ENCODE measurements around the gene HNF1B. TPM values are rescaled to one million over a fixed set of nuclear protein-coding genes. Genes with fewer than 3 reads are reported as not detected.

HNF1B gene
- total RNA-seq, 2 donors from 2014 or later: 40.6 to 42.8 TPM

- ATAC-seq (no peak), DNase-seq (no peak)
- intact Hi-C loops (cut with DNase I, micrococcal nuclease): no loop called here
Observed at GRCh38 chr17:37657202-37657601, 87.7 kb downstream of the HNF1B start.

DNA sequence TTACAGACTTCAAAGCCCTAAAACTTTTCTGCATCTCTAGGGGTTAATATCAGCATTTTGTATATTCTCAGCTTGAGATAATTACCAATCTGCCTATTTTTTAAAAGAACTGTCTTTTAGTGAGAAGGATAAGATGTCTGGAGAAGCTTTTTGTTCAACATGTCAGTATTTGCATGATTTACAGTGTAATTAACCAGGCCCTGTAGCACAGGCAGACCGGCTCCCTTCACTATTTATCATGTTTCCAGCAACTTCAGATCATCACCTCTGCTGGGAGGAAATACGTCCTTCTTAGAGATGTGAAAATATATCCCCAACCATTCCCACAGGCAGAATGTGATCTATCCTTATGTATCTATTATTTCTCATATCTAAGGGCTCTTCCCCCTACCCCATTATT lies 93.0 kb downstream of the HNF1B start:
- DNase-seq: no peak
- ATAC-seq: no peak
- intact Hi-C loops (cut with DNase I, micrococcal nuclease): loop anchor here in 1 of 2 donors (5.0 kb wide), 1 partner anchor 50 kb away; no protein-coding TSS in a partner anchor

GRCh38 chr17:37650419-37651003 lies 94.3 kb downstream of the HNF1B start:
- DNase-seq: peak in 1 of 2 donors; percentile 41
- intact Hi-C loops (cut with DNase I, micrococcal nuclease): loop anchor here in 1 of 2 donors (5.0 kb wide), 1 partner anchor 52 kb away; no protein-coding TSS in a partner anchor
- ATAC-seq: peak; percentile 85

GRCh38 chr17:37648555-37648954 lies 96.3 kb downstream of the HNF1B start:
- no peak for ATAC-seq

DNA sequence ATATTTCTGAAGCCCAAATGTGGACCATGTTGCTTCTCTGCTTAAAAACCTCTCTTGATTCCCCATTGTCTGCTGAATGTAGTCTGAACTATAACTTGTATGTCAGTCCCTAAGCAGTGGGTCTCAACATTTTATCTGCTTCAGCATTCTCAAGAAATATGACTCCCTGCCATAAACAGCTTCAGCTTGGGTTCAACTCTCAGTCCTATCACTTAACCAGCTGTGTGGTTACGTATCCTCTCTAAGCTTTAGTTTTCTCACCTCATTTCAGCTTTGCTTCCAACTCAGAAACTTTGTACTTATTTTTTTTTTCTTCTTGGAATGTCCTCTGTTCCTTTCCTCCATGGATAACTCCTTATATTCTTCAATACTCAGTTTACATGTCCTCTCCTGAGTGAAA lies 97.0 kb downstream of the HNF1B start:
- intact Hi-C loops (cut with DNase I, micrococcal nuclease): no loop called here
- DNase-seq: no peak
- no peak for ATAC-seq

More at GRCh38 chr17:37648555-37648954, 96.3 kb downstream of the HNF1B start:
- DNase-seq: no peak
- intact Hi-C loops (cut with DNase I, micrococcal nuclease): no loop called here

DNA sequence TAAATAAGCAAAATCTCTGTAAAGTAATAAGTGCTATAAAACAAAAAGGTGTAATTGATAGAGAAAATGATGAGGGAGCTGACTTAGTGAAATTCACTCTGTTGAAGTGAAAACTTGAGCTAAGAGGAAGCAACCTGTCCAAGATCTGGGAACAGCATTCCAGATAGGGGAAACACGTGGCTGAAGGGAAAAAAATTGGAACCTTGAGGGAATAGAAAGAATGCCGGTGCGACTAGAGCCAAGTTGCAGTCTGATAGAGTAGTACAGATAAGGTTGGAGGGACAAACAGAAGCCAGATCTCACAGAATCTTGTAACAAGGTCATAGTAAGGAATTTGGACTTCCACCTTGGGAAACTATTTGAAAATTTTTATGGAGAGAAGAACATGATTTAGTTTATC lies 101.0 kb downstream of the HNF1B start:
- ATAC-seq (peak; percentile 25), DNase-seq (no peak)
- intact Hi-C loops (cut with DNase I, micrococcal nuclease): no loop called here

- ATAC-seq: peak; percentile 98
- intact Hi-C loops (cut with DNase I, micrococcal nuclease): no loop called here
- DNase-seq: peak; percentile 94 to 97
Observed at GRCh38 chr17:37643118-37643766, 101.6 kb downstream of the HNF1B start, which contains the start of gene DDX52. Gene DDX52 (minus strand): TSS chr17:37643446. CDS start chr17:37643420, 26 bp downstream.

GRCh38 chr17:37642681-37643080 lies 102.2 kb downstream of the HNF1B start:
- no peak for DNase-seq
- intact Hi-C loops (cut with DNase I, micrococcal nuclease): no loop called here
- ATAC-seq: peak; percentile 33

DNA sequence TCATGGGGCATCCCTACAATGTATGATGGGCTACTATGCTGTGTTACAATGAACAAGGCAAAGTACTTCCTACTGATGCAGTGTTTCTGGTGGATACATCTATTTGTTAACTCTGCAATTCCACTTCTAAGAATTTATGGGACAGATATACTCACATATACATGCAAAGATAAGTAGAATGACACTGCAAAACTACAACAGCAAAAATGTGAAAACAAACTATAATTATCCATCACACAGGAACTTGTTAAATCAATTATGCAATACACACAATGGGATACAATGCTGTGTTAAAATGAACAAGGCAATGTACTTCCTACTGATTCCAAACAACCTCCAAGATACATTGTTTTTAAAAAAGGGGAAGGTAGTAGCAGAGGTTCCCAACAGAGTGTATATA lies 104.8 kb downstream of the HNF1B start:
- ATAC-seq (no peak), DNase-seq (no peak)
- intact Hi-C loops (cut with DNase I, micrococcal nuclease): no loop called here

GRCh38 chr17:37637956-37638355 lies 106.9 kb downstream of the HNF1B start:
- no peak for ATAC-seq
- no peak for DNase-seq
- intact Hi-C loops (cut with DNase I, micrococcal nuclease): no loop called here

Other genes with a start within 250 kb of the HNF1B start
- 10 to 100 TPM; 35.9 to 38.9 TPM for gene SYNRG, start 135.6 kb downstream of the HNF1B start, total RNA-seq
- 10 to 100 TPM; 25.0 to 28.1 TPM for gene DDX52, start 101.6 kb downstream of the HNF1B start, total RNA-seq
- gene TBC1D3K, start 179.4 kb upstream of the HNF1B start, total RNA-seq: not detected
- 10 to 100 TPM; 13.7 to 14.1 TPM for gene TBC1D3L, start 244.0 kb upstream of the HNF1B start, total RNA-seq

All from left colon (tissue), 2 donors.